HL-60 (cell line): ENCODE measurements around the gene NKAIN2.

Experiments used
- DNase-seq, 2 experiments: peaks; one replicate each; pipeline ENCODE4 v3.0.0-alpha.2; 2010 to 2020; ENCODE audit warnings: low read depth in 1 of 2, low spot score in 1 of 2
- H3K27ac ChIP-seq: fragments of 250-450 bp; sonication (Bioruptor Pico); replicated peaks from 2 replicates; pipeline ENCODE4 v1.5.1; 2020; ENCODE audit warnings: mild to moderate bottlenecking, moderate library complexity
- H3K27me3 ChIP-seq: fragments of 250-450 bp; sonication (Bioruptor Pico); 2 replicates; pipeline ENCODE4 v1.5.1; 2021; ENCODE audit warnings: mild to moderate bottlenecking, moderate library complexity; ENCODE audit not compliant: insufficient read depth, poor library complexity, severe bottlenecking
- H3K4me3 ChIP-seq: replicated peaks from 2 replicates; pipeline ENCODE4 v1.5.1; 2011; ENCODE audit warnings: mild to moderate bottlenecking, control low read depth, low read length; ENCODE audit not compliant: insufficient read depth
- GABPA ChIP-seq: IDR thresholded peaks from 2 replicates; pipeline ENCODE4 v1.6.1; 2012; ENCODE audit warnings: low read depth
- POLR2AphosphoS5 ChIP-seq: IDR thresholded peaks from 2 replicates; pipeline ENCODE4 v1.6.1; 2012; ENCODE audit warnings: low read depth
- SPI1 ChIP-seq: IDR thresholded peaks from 2 replicates; pipeline ENCODE4 v1.6.1; 2012; ENCODE audit warnings: low read depth, mild to moderate bottlenecking, borderline replicate concordance
- TF ChIP-seq, protein P1 (sequence below): IDR thresholded peaks from one replicate; pipeline ENCODE4 v1.5.1; 2011; ENCODE audit warnings: low read length, control low read depth, inconsistent platforms; ENCODE audit not compliant: insufficient read depth
- TF ChIP-seq, protein P2 (sequence below): IDR thresholded peaks from 2 replicates; pipeline ENCODE4 v1.6.1; 2012; ENCODE audit warnings: low read depth; ENCODE audit not compliant: insufficient replicate concordance

Gene NKAIN2

DNA sequence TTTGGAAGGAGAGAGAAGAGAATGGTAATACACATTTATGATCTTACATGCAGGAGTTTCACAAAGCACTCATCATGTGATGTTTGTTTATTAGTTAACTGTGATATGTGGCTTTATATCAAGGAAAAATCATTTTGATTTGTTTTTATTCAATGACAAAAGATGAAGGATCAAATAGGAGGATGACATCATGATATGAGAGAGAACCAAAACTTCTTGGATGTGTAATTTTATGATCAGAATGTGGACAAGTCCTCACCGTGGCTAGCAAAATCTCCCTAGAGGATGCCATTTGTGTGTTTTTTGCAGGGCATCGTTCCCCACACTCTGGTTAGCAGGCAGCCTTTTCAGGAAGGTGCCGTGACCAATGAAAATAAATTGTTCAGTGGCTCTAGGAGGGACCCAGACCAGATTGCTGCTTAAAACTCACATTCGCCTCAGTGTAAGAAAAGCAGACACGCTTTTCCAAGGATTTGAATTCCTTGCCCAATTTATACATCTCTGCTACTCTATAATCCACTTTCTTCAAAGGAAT lies 552.7 kb downstream of the NKAIN2 start:
- H3K4me3 ChIP-seq: no peak overlapping the region
- H3K27me3 ChIP-seq: no peaks in the 10 kb centered on the region
- TF ChIP-seq GABPA (no peak), SPI1 (no peak), POLR2AphosphoS5 (no peak)
- TF ChIP-seq, protein P1, sequence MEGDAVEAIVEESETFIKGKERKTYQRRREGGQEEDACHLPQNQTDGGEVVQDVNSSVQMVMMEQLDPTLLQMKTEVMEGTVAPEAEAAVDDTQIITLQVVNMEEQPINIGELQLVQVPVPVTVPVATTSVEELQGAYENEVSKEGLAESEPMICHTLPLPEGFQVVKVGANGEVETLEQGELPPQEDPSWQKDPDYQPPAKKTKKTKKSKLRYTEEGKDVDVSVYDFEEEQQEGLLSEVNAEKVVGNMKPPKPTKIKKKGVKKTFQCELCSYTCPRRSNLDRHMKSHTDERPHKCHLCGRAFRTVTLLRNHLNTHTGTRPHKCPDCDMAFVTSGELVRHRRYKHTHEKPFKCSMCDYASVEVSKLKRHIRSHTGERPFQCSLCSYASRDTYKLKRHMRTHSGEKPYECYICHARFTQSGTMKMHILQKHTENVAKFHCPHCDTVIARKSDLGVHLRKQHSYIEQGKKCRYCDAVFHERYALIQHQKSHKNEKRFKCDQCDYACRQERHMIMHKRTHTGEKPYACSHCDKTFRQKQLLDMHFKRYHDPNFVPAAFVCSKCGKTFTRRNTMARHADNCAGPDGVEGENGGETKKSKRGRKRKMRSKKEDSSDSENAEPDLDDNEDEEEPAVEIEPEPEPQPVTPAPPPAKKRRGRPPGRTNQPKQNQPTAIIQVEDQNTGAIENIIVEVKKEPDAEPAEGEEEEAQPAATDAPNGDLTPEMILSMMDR: no peak
- TF ChIP-seq, protein P2, sequence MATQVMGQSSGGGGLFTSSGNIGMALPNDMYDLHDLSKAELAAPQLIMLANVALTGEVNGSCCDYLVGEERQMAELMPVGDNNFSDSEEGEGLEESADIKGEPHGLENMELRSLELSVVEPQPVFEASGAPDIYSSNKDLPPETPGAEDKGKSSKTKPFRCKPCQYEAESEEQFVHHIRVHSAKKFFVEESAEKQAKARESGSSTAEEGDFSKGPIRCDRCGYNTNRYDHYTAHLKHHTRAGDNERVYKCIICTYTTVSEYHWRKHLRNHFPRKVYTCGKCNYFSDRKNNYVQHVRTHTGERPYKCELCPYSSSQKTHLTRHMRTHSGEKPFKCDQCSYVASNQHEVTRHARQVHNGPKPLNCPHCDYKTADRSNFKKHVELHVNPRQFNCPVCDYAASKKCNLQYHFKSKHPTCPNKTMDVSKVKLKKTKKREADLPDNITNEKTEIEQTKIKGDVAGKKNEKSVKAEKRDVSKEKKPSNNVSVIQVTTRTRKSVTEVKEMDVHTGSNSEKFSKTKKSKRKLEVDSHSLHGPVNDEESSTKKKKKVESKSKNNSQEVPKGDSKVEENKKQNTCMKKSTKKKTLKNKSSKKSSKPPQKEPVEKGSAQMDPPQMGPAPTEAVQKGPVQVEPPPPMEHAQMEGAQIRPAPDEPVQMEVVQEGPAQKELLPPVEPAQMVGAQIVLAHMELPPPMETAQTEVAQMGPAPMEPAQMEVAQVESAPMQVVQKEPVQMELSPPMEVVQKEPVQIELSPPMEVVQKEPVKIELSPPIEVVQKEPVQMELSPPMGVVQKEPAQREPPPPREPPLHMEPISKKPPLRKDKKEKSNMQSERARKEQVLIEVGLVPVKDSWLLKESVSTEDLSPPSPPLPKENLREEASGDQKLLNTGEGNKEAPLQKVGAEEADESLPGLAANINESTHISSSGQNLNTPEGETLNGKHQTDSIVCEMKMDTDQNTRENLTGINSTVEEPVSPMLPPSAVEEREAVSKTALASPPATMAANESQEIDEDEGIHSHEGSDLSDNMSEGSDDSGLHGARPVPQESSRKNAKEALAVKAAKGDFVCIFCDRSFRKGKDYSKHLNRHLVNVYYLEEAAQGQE: no peak
- no peak for DNase-seq
- H3K27ac ChIP-seq: no peak overlapping the region

- TF ChIP-seq, protein P1: no peak
- TF ChIP-seq GABPA (no peak), POLR2AphosphoS5 (no peak), SPI1 (no peak)
- TF ChIP-seq, protein P2: no peak
- DNase-seq: no peak
- Histone ChIP-seq H3K27ac (no peak overlapping the region), H3K27me3 (no peaks in the 10 kb centered on the region), H3K4me3 (no peak overlapping the region)
These were observed 553.1 kb downstream of the NKAIN2 start for GRCh38 chr6:124356811-124357210.

GRCh38 chr6:124368131-124368530 lies 564.5 kb downstream of the NKAIN2 start:
- TF ChIP-seq POLR2AphosphoS5 (no peak), SPI1 (no peak), GABPA (no peak)
- TF ChIP-seq, protein P2: no peak
- TF ChIP-seq, protein P1: no peak
- DNase-seq: no peak
- Histone ChIP-seq H3K4me3 (no peak overlapping the region), H3K27ac (no peak overlapping the region), H3K27me3 (no peaks in the 10 kb centered on the region)
